HG03280 (cell line): ENCODE results near the gene CLTCL1.
"Not testable (repeated sequence)": the region's sequence is repeated elsewhere in the genome, so short reads cannot be mapped to it uniquely, and the experiment has no call there.

ENCODE experiments used
- ATAC-seq: cut with Tn5 transposase; IDR thresholded peaks from one replicate; pipeline ENCODE4 v1.9.1; 2021; ENCODE audit warnings: mild to moderate bottlenecking, moderate library complexity; ENCODE audit not compliant: unreplicated experiment

The CLTCL1 gene

DNA sequence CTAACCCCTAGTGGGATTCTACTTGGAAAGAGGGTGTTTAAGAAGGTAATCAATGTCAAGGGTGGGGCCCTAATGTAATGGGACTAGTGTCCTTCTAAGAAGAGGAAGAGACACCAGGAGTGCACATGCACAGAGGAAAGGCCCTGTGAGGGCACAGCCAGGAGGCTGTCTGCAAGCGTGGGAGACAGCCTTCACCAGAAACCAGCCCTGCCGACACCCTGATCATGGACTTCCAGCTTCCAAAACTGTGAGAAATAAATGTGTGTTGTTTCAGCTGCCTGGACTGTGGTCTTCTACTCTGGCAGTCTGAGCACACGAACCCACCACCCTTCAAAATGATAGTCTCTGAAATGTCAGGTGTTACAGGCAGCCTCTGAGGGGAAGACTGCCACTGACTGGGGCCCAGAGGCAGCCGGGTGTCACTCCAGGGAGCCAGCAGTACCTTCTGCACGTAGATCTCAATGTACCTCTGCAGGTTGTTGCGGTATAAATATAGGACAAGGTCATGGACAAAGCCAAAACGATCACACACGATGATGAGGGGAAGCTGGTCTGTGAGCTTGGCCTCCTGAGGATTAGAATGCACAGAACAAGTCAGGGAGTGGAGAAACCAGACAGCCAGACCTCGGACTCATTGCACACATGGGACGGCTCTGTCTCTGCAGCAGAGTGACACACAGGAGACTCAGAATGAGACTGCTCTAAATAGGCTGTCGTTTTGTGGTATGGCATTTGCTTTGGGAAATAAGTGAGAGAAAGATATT is 69.1 kb downstream of the CLTCL1 start:
- ATAC-seq: no peak

DNA sequence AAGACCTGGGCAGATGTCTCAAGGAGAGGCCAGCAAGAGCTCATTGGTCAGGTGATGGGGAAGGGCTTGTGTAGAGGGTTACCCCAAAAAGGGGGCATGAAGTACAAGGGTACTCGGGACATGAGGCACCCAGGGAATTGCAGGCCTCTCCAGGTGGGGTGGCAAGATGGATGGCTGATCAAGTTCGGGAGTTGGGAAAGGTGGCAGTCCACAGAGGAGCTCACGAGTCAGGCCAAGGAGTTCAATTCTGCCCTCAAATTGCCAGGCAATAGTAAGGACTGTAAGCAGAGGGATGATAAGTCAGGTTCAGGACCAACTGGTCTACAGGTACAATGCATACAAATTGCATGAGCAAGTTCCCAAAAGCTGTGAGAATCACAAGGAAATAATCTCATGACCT is 70.7 kb downstream of the CLTCL1 start:
- no peak for ATAC-seq

DNA sequence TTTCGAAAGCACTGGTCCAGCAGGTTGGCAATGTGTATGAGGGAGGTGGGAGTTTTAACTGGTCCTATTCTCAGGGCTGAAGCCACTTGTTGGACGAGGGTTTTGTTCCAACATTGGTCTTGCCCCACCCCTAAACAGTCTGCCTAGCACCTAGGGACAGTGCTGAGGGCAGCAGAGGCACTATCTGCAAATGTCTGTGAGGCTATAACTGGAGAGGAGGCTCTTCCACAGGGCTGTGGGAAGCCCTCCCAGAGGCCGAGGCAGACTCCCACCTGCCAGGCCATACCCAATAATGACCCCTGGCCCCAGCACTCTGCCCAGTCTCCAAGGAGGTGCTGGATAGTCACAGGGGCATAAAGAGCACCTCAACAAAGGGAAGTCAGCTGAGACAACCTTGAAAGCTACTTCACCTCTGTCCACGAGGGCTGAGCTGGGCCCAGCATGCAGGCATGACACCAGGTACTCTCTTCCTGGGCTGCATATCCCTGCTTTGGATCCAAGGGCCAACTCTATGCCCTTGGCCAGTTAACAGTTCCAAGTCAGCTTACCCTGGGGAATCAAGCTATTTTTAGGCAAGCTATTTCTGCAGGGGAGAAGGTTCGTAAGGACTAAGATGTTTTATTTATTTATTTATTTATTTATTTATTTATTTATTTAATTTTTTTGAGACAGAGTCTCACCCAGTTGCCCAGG is 72.8 kb downstream of the CLTCL1 start:
- ATAC-seq: no peak

DNA sequence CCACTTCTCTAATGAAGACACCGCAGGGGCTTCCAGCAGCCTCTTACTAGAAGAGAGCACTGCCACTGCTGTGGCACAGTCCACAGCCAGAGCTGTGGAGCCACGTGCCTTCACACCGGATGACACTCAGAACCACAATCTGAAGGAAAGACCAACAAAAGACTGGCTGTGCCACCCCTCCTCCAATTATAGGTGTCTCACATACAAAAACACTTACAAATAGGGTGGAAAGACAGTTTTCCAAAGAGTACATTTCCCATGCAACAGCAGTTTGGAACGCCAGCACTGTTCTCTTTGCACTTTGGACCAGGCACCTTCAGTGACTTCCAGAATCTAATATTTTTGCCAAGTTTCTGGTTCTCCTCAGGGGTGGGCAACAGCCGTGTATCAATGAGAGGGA is 74.9 kb downstream of the CLTCL1 start:
- ATAC-seq: no peak

DNA sequence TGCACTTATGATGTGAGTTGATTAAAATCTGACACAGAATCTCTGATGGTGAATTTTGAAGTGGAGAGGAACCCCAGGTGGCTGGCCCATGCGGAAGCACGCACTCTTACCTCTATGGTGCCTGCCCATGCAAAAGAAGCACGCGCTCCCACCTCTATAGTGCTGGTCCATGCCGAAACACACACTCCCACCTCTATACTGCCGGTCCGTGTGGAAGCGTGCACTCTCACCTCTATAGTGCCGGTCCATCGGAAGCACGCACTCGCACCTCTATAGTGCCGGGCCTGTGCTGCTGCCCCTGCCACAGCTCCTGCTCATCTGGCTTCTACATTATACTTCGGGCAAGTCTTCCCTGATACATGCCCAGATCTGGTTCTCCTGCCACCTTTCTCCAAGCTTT is 76.2 kb downstream of the CLTCL1 start:
- no peak for ATAC-seq

DNA sequence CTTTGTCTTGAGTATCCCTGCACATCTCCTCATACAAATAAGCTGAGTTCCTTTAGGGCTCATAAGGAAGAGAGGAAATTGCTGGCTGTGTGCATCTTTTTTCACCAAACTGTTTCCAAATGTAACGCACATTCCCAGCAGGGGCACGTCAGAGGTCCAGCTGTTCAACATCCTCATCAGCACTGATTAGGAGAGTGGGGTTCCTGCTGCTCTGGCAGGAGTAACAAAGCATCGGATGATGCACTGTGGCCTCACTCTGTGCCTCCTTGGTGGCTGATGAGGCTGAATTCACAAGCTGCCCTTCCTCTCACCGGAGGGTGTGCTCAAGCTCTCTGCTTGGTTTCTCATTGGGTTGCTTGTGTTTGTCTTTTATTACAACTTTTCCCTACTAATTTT is 77.4 kb downstream of the CLTCL1 start:
- no peak for ATAC-seq

DNA sequence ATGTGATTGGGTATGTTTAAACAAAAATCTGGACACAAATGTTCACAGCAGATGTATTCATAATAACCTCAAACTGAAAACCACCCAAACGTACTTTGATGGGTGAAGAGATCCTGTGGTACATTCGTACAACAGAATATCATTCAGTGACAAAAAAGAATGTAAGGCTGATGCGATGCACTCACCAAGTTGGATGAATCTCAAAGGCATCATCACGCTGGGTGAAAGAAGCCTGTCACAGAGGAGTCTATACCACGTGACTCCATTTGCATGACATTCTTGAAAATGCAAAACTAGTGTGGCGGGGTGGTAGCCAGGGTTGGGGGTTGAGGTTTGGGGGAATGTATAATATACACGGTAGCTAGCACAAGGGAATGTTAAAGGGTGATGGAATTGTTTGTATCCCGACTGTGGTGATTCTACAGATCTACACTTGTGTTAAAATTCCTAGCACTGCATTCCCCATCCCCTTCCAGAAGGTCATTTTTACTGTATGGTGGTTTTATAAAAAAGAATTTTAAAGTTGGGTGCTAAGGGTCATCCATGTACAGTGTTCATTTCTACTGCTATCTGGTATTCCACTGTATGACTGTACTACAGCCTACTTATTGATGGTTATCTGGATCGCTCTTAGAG is 78.0 kb downstream of the CLTCL1 start:
- no peak for ATAC-seq

DNA sequence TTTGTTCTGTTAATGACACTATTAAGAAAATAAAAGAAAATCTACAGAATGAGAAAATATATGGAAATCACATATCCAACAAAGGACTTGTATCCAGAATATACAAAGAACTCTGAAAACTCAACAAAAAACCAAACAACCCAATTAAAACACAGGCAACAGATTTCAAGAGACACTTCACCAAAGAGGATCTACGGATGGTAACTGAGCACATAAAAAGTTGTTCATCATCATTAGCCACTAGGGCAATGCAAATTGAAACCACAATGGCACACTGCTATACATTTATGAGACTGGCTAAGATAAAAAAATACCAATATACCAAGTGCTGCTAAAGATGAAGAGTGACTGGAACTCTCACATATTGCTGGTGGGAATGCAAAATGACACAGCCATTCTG is 78.5 kb downstream of the CLTCL1 start:
- ATAC-seq: no peak

DNA sequence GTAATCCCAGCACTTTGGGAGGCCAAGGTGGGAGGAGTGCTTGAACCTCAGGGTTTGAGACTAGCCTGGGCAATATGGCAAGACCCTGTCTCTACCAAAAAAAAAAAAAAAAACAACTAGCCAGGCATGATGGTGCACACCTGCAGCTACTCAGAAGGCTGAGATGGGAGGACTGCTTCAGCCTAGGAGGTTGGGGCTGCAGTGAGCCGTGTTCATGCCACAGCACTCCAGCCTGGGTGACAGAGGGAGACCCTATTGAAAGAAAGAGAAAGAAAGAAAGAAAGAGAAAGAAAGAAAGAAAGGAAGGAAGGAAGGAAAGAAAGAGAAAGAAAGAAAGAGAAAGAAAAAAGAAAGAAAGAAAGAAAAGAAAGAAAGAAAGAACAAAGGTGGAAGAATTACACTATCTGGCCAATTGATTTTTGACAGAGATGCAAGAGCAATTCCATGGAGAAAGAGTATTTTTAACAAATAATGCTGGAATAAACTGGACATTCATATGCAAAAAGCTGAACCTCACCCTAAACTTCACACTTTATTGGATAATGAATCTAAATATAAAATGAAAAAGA is 79.1 kb downstream of the CLTCL1 start:
- no peak for ATAC-seq

DNA sequence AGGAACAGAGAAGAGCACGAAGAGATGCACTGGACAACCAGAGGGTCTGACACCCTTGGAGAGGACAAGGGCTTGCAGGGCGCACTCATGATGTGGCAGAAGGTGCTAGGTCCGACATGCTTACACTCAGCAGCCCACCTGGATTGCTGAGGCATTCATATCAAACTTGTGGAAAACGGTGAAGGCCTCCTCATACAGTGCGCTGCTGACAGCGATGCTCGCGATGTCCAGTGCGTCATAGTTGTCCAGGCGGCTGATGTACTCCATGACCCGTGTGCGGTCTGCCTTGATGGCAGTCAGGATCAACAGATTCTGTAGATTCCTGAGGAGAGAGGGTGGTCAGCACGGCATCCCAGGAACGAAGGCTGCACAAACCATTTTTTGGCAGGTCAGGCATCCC is 81.3 kb downstream of the CLTCL1 start:
- no peak for ATAC-seq

DNA sequence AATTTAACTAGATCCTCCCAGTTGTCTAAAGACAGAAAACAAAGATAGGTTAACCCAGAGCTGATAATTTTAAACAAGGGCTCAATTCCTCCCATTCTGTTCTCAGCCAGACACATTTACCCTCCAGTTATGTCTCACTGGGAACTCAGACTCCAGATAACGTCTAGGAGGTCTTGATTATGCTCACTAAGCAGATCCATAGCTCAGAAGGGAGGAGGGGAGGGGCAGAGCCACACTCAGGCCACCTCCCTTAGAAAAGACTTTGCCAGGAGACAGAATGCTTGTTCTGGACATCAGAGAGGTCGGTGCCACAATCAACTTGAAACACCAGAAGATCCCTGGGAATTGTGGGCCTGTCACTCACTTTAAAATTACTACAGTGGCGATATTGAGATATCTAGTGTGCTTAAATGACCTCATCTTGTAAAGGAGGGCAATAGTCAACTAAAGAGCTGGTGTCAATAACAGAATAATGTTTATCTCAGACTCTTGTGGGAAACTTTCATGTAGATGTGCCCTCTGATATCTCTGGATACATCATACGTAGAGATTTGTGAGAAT is 83.2 kb downstream of the CLTCL1 start:
- ATAC-seq: no peak

DNA sequence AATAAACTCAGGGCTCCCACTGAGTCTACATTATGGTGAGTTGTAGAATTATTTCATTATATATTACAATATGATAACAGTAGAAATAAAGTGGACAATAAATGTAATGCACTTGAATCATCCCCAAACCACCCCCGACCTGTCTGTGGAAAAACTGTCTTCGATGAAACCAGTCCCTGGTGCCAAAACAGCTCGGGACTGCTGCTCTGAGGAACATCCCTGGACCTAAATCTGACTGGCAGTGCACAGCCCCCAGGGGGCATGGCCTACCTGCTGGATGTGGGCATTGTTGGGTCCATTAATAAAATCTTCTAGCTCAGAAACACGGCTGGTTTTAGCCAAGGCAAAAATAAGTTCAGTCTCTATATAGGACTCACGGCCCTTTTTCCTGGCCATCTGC is 83.6 kb downstream of the CLTCL1 start:
- no peak for ATAC-seq

DNA sequence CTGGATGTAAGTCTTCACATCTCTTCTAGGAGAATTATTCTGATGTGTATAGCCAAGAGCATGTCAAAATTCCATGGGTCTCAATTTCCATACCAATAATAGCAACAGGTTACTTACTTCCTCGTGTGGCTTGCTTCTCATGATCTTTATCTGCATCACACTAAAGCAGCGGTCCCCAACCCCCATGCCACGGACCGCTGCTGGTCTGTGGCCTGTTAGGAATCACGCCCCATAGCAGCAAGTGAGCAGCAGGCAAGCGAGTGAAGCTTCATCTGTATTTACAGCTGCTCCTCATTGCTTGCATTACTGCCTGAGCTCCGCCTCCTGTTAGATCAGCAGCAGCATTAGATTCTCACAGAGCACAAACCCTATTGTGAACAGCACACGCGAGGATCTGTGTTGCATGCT is 84.1 kb downstream of the CLTCL1 start:
- ATAC-seq: no peak

DNA sequence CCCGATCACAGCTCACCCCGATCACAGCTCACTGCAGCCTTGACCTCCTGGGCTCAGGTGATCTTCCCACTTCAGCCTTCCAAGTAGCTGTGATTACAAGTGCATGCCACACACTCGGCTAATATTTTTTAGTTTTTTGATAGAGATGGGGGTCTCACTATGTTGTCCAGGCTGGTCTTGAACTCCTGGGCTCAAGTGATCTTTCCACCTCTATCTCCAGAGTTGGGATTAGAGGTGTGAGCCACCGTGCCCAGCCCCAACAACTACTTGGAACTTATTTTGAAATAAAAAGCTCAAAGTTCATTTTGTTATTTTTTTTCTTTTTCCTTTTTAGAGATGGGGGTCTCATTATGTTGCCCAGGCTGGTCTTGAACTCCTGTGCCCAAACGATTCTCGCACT is 85.2 kb downstream of the CLTCL1 start:
- no peak for ATAC-seq

DNA sequence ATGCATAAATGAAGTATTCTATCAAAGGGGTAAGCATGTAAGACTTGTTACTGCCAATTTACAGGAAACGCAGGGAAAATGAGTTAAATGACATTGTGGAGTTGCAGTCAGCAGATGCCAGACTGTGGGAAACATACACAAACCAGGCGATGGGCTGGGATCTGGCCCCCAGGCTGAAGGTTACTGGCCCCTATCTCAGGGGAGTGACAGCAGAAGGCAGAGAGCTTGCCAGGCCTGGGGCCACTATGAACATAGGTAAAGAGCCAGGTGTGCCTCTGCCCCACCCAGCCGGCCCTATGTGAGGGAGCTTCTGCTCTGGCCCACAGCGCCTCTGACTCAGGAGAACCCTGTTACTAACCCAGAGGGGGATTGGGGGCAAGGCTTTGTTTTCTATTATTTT is 86.9 kb downstream of the CLTCL1 start:
- no peak for ATAC-seq

DNA sequence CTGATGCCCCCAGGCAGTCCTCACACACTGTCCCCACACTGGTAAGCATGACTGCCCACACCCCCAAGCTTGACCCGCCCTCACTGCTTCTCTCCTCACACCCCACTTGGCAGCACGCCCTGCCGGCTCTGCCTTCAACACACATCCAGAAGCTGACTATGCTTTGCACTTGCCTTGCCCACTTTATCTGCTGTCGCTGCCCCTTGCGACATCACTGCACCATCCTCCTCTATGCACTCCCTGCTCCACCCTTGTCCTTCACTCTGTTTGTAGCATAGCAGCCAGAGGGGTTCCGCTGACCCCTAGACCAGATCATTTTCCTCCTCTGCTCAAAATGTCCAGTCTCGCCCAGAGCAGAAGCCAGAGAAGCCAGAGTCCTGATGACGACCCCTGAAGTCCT is 87.7 kb downstream of the CLTCL1 start:
- ATAC-seq: no peak

DNA sequence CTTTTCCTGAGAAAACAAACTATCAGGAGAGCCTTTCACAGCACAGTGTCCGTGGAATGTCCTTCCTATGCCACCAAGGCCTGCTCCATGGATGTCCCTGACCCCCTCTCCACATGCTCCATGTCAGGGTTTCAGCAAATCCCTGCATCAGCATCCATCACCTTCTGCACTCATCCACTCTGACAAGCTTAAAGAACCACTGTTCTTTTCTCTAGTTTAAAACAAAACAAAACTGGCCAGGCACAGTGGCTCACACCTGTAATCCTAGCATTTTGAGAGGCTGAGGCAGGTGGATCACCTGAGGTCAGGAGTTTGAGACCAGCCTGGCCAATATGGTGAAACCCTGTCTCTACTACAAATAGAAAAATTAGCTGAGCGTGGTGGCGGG is 88.7 kb downstream of the CLTCL1 start:
- ATAC-seq: not testable (repeated sequence)

DNA sequence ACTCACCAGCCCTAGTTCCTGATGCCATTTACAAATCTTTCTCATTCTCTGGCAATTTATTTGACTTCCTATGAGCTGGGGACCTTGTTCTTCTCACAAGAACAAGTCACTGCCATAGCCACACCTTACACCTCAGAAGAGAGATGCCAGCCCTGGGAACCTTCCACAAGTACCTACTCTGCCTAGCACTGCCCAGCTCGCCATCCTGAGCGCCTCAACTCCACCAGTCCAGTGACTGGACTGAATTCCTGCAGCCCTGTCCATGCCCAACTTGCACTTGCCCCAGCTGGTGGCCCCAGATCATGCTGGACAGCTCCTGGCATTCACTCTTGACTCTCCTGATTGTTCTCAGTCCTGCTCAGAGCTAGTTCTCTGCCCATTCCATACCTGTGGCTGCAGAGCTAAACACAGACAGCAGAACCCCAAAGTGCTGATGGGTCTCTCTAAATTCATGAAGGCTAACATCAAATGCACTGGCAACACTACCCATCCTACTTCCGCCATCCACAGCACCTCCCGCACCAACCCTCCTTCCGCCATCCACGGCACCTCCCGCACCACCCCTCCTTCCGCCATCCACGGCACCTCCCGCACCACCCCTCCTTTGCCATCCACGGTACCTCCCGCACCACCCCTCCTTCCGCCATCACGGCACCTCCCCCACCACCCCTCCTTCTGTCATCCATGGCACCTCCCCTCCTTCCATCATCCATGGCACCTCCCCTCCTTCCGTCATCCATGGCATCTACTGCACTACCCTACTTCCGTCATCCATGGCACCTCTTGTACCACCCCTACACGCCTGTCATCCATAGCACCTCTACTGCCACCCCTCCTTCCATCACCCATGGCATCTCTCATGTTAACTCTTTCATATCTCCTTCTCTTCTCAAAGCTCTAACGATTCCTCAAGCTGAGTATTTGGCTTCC is 89.4 kb downstream of the CLTCL1 start:
- no peak for ATAC-seq

DNA sequence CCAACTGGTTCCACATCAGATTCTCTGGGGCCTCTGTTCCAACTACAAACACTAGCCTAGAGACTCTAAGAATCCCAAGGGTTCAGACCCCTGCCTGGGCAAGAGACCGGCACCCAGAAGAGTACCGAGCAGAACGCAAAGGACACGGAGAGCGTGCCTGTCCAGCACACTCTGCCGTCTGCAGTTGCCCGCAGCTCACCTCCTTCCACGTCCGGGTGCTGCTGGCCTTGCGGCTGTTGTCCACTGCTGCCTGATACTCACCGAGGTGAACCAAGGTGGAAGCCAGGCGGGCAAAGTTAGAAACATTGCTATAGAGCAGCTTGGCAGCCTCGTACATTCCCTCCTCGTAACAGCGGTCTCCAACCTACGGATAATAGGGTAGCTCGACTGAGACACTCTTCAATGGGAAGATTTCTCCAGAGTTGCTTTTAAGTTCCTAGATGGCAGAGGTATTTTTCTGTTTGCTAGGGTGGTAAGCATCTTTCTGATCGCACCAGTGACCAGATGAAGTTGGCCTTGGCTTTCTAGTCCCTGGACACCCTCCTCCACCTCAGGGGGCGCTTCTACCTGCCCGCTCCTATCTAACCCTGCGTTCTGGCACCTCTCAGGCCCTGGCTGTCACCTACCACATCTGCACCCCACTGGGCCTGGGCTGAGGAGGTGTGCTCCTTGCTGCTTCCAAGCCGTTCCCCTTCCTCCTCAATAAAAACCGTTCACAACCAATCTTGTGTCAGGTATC is 90.2 kb downstream of the CLTCL1 start:
- ATAC-seq: no peak

DNA sequence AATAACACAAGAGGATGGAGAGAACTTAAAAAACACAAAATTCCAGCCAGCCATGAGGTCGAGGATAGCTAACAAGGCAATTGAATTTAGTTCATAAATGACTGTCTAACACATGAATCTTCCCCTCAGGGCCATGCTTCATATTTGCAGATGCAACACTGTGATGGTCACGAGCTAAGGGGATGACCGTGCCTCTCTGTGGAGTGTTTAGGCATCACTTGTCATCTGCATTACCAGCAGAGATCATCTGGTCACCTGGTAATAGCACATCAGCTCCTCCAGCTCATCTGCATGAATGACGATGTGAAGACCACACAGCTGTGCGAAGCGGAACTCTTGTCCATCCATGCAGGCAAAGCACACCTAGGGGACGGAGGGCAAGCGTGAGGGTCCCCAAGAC is 92.0 kb downstream of the CLTCL1 start:
- no peak for ATAC-seq
